Muscle layer of duodenum (tissue), 2 donors: ENCODE measurements around the gene SREBF2.

ENCODE experiments used
- H3K27ac ChIP-seq: one replicate; pipeline ENCODE4 v1.7.0; 2013; ENCODE audit warnings: mild to moderate bottlenecking, low read length
- H3K27me3 ChIP-seq: one replicate; pipeline ENCODE4 v1.7.0; 2013; ENCODE audit warnings: low read depth, mild to moderate bottlenecking, control low read depth, low read length
- H3K36me3 ChIP-seq, 2 donors: one replicate each; pipeline ENCODE4 v1.7.0; 2013; ENCODE audit warnings: low read length in 2 of 2, control low read depth in 1 of 2, mild to moderate bottlenecking in 1 of 2; ENCODE audit not compliant: insufficient read depth in 2 of 2, control insufficient read depth in 1 of 2
- H3K4me1 ChIP-seq, 2 donors: one replicate each; pipeline ENCODE4 v1.7.0; 2013; ENCODE audit warnings: low read length in 2 of 2, mild to moderate bottlenecking in 2 of 2, control low read depth in 1 of 2, moderate library complexity in 1 of 2; ENCODE audit not compliant: insufficient read depth in 2 of 2, control insufficient read depth in 1 of 2
- H3K4me3 ChIP-seq, 2 donors: one replicate each; pipeline ENCODE4 v1.7.0; 2013; ENCODE audit warnings: low read length in 2 of 2, low read depth in 1 of 2, mild to moderate bottlenecking in 1 of 2
- H3K9me3 ChIP-seq, 2 donors: one replicate each; pipeline ENCODE4 v1.7.0; 2013; ENCODE audit warnings: low read length in 2 of 2, control low read depth in 1 of 2, mild to moderate bottlenecking in 1 of 2; ENCODE audit not compliant: control insufficient read depth in 1 of 2
- donor health status: healthy.

Gene SREBF2

GRCh38 chr22:41845380-41846267 lies 12.7 kb downstream of the SREBF2 start:
- no peaks in the 10 kb centered on the region for H3K9me3 ChIP-seq
- no peak overlapping the region for H3K27ac ChIP-seq
- peaks cover 6 to 25% of the 10 kb centered on the region in 2 donors for H3K4me1 ChIP-seq

GRCh38 chr22:41846268-41846987 lies 13.5 kb downstream of the SREBF2 start:
- no peak overlapping the region for H3K4me3 ChIP-seq
- H3K36me3 ChIP-seq: no peaks in the 10 kb centered on the region
- H3K27ac ChIP-seq: no peak overlapping the region
- H3K9me3 ChIP-seq: no peaks in the 10 kb centered on the region
- peaks cover 6 to 25% of the 10 kb centered on the region in 2 donors for H3K4me1 ChIP-seq
- no peaks in the 10 kb centered on the region for H3K27me3 ChIP-seq

More at GRCh38 chr22:41845380-41846267, 12.7 kb downstream of the SREBF2 start:
- Histone ChIP-seq H3K4me3 (no peak overlapping the region), H3K36me3 (no peaks in the 10 kb centered on the region), H3K27me3 (no peaks in the 10 kb centered on the region)

- Histone ChIP-seq H3K36me3 (no peaks in the 10 kb centered on the region), H3K4me3 (no peak overlapping the region), H3K4me1 (peaks cover 4 to 25% of the 10 kb centered on the region in 2 donors), H3K9me3 (no peaks in the 10 kb centered on the region), H3K27ac (no peak overlapping the region), H3K27me3 (no peaks in the 10 kb centered on the region)
Observed at GRCh38 chr22:41847300-41847699, 14.4 kb downstream of the SREBF2 start.

GRCh38 chr22:41848468-41848867 lies 15.6 kb downstream of the SREBF2 start:
- H3K27ac ChIP-seq: no peak overlapping the region
- no peaks in the 10 kb centered on the region for H3K27me3 ChIP-seq
- H3K4me1 ChIP-seq: peaks cover 4 to 25% of the 10 kb centered on the region in 2 donors

GRCh38 chr22:41856469-41856868 lies 23.6 kb downstream of the SREBF2 start:
- Histone ChIP-seq H3K27me3 (no peaks in the 10 kb centered on the region), H3K4me1 (peaks cover 0 to 13% of the 10 kb centered on the region in 2 donors), H3K36me3 (no peaks in the 10 kb centered on the region), H3K27ac (no peak overlapping the region), H3K4me3 (no peak overlapping the region), H3K9me3 (no peaks in the 10 kb centered on the region)

More at GRCh38 chr22:41848468-41848867, 15.6 kb downstream of the SREBF2 start:
- Histone ChIP-seq H3K36me3 (no peaks in the 10 kb centered on the region), H3K4me3 (no peak overlapping the region), H3K9me3 (no peaks in the 10 kb centered on the region)

- Histone ChIP-seq H3K9me3 (no peaks in the 10 kb centered on the region), H3K27me3 (no peaks in the 10 kb centered on the region), H3K4me3 (no peak overlapping the region), H3K36me3 (no peaks in the 10 kb centered on the region), H3K27ac (no peak overlapping the region), H3K4me1 (peaks cover 0 to 17% of the 10 kb centered on the region in 2 donors)
Observed at GRCh38 chr22:41857155-41857859, 24.4 kb downstream of the SREBF2 start.

- peaks cover 0 to 17% of the 10 kb centered on the region in 2 donors for H3K4me1 ChIP-seq
- no peak overlapping the region for H3K27ac ChIP-seq
- H3K27me3 ChIP-seq: no peaks in the 10 kb centered on the region
- H3K4me3 ChIP-seq: no peak overlapping the region
- H3K9me3 ChIP-seq: no peaks in the 10 kb centered on the region
- no peaks in the 10 kb centered on the region for H3K36me3 ChIP-seq
Observed at GRCh38 chr22:41857860-41858199, 24.9 kb downstream of the SREBF2 start.

- peak overlapping the region; percentile 77 for H3K27ac ChIP-seq
- H3K36me3 ChIP-seq: no peaks in the 10 kb centered on the region
- no peaks in the 10 kb centered on the region for H3K9me3 ChIP-seq
- H3K4me1 ChIP-seq: peaks cover 0 to 16% of the 10 kb centered on the region in 2 donors
- no peak overlapping the region for H3K4me3 ChIP-seq
- no peaks in the 10 kb centered on the region for H3K27me3 ChIP-seq
Observed at GRCh38 chr22:41862160-41862529, 29.2 kb downstream of the SREBF2 start.

- Histone ChIP-seq H3K27me3 (no peaks in the 10 kb centered on the region), H3K36me3 (no peaks in the 10 kb centered on the region), H3K9me3 (no peaks in the 10 kb centered on the region), H3K4me1 (peaks cover 0 to 10% of the 10 kb centered on the region in 2 donors), H3K4me3 (no peak overlapping the region), H3K27ac (peak overlapping the region; percentile 77)
Observed at GRCh38 chr22:41862530-41863266, 29.8 kb downstream of the SREBF2 start.

- no peak overlapping the region for H3K4me3 ChIP-seq
- H3K36me3 ChIP-seq: peaks cover 4 to 7% of the 10 kb centered on the region in 2 donors
- no peaks in the 10 kb centered on the region for H3K9me3 ChIP-seq
- peaks cover 0 to 9% of the 10 kb centered on the region in 2 donors for H3K4me1 ChIP-seq
- no peaks in the 10 kb centered on the region for H3K27me3 ChIP-seq
- peak overlapping the region; percentile 77 for H3K27ac ChIP-seq
Observed at GRCh38 chr22:41863472-41863871, 30.6 kb downstream of the SREBF2 start.
